HPDE6-E6E7 (cell line): ENCODE measurements around the gene CERS4.
A peak's percentile ranks its signal among the peaks of the same experiment; 100 is the strongest.
"Not testable (repeated sequence)": the region's sequence is repeated elsewhere in the genome, so short reads cannot be mapped to it uniquely, and the experiment has no call there.

ENCODE experiments used
- DNase-seq: peaks from one replicate; pipeline ENCODE4 v3.0.0; 2011; ENCODE audit warnings: missing footprints; ENCODE audit errors: extremely low spot score

The CERS4 gene, protein sequence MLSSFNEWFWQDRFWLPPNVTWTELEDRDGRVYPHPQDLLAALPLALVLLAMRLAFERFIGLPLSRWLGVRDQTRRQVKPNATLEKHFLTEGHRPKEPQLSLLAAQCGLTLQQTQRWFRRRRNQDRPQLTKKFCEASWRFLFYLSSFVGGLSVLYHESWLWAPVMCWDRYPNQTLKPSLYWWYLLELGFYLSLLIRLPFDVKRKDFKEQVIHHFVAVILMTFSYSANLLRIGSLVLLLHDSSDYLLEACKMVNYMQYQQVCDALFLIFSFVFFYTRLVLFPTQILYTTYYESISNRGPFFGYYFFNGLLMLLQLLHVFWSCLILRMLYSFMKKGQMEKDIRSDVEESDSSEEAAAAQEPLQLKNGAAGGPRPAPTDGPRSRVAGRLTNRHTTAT

DNA sequence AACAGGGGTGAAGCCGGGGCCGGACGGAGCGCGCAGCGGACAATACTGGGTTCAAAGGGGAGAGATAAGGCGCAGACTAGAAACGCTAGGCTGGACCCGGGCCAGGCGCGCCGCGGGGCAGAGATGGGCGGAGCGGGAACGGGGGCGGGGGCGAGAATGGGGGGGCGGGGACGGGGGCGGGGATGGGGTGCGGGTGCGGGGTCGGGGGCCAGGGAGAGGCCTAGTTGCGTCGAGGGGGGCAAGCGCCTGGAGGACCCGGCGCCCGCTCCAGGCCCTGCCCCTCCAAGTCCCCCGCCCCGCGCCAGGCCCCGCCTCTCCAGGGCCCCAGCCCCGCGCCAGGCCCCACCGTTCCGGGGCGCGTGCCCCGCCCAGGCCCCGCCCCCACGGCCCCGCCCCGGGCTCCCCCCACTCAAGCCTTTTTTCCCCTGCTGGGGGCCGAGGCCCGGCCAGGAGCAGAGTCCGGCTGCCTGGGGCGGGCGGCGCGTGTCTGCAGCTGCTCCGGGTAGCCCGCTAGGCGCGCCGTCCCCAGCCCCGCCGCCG lies at the start of gene CERS4:
Gene CERS4 (plus strand): TSS at position 449 of the 540 bp plus-strand sequence. CDS start 41,707 bp downstream, outside the sequence.
- no peak for DNase-seq

DNA sequence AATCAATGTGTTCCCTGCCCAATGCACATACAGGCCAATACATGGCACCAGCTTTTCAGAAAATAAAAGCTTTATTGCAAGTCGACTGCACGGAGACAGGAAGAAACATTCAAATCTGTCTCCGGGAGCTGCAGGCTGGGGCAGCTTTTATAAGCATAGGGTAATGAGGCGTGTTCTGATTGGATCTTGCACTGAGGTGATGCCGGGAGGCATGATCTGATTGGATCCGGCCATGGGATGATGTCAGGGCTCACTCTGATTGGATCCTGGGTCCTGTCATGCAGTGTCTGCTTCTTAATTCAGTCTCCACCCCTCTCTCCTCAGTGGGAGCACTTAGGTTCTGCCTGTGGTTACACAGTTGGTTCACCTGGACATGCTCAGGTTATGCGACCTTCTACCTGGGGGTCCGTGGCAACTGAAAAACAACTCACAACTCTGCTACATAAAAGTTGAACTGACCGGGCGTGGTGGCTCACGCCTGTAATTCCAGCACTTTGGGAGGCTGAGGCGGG lies 48.0 kb upstream of the CERS4 start:
- DNase-seq, result no peak

DNA sequence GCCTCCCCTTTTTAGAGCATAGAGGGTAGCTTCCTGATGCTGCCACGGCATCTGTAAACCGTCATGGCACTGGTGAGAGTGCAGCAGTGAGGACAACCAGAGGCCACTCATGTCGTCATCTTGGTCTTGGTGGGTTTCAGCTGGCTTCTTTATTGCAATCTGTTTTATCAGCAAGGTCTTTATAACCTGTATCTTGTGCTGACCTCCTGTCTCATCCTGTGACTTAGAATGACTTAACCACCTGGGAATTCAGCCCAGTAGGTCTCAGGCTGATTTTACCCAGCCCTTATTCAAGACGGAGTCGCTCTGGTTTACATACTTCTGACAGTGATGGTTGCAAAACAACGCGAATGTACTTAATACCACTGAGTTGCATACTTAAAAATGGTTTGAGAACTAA lies 45.4 kb upstream of the CERS4 start:
- no peak for DNase-seq

DNA sequence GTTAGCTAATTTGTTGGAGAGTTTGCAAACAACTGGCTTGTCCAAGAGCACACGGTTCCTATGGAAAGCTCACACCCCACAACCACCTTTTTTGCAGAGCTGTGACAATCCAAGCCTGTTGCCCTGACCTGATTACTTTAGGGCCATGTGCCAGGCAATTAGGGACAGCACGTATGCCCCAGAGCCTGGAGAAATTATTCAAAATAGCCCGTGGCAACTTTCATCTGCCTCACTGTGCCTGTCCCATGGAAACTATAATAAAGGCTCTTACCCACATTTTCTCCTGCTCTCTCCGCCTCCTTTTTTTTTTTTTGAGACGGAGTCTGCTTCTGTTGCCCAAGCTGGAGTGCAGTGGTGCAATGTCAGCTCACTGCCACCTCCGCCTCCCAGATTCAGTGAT lies 41.2 kb upstream of the CERS4 start:
- no peak for DNase-seq

GRCh38 chr19:8168537-8168936 lies 40.6 kb upstream of the CERS4 start:
- no peak for DNase-seq

DNA sequence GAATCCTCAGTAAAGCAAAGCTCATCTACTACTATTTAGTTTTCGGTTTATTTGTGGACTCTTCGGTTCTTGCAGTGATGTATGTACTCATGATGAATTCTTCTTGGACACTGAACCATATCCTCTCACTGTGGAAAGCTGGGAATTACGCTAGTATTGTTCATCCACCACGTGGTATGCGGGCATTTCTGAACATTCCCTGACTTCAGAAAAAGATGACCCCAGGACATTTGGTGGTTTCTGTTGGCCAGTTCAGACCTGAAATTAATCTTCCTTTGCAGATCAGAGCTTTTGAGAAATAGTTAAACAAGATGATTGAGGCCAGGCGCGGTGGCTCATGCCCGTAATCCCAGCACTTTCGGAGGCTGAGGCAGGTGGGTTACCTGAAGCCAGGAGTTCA lies 34.5 kb upstream of the CERS4 start:
- DNase-seq, result peak; percentile 42

DNA sequence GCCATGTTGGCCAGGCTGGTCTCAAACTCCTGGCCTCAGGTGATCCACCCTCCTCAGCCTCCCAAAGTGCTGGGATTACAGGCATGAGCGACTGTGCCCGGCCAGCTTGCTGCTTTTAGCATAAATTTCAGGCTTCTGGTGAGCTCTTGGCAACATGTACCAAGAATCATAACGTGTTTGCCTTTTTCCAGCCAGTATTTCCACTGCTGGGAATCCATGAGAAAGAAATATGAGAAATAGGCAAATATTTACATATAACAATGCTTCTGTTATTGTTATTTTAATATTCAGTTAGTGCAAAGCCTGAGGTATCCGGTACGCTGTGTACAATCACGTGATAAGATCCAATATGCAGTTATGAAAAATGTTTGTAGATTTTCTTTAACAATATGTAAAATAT lies 29.2 kb upstream of the CERS4 start:
- DNase-seq, result no peak

DNA sequence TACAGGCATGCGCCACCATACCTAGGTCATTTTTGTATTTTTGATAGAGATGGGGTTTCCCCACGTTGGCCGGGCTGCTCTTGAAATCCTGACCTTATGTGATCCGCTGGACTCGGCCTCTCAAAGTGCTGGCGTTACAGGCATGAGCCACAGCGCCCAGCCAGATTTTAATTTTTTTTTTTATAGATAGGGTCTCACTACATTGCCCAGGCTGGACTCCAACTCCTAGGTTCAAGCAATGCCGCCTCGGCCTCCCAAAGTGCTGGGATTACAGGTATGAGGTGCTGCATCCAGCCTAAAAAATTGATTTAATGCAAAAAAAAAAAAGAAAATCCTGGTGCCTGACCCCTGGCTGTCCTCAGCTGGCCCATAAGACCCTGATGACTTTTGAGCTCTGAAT lies 24.9 kb upstream of the CERS4 start:
- no peak for DNase-seq

DNA sequence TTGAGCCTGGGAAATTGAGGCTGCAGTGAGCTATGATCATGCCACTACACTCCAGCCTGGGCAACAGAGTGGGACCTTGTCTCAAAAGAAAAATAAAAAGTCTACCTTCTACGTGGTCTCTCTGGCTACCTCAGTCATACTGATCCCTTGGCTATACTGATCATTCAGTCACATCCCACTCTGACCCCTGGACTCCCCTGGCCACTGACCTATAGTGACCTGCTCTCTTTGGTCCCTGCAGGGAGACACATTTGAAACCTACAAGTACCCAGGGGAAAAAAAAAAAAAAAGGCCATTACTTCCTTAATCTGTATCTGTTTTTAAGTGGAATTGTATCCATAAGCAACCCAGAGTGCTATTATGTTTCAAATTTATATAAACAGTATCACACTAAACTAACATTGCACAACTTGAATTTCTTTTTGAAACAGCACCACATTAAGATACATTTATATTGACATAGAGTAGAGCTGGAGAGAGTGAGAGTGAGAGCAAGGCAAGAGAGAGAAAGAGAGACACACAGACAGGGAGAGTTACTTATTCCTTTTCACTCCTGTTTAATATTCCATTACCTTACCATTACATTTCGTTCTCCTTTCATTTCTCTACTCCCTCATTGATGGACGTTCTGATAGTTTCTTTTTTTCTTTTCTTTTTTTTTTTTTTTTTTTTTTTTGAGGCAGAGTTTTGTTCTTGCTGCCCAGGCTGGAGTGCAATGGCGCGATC lies 23.7 kb upstream of the CERS4 start:
- DNase-seq, result no peak

GRCh38 chr19:8192221-8192820 lies 16.8 kb upstream of the CERS4 start:
- DNase-seq, result no peak

DNA sequence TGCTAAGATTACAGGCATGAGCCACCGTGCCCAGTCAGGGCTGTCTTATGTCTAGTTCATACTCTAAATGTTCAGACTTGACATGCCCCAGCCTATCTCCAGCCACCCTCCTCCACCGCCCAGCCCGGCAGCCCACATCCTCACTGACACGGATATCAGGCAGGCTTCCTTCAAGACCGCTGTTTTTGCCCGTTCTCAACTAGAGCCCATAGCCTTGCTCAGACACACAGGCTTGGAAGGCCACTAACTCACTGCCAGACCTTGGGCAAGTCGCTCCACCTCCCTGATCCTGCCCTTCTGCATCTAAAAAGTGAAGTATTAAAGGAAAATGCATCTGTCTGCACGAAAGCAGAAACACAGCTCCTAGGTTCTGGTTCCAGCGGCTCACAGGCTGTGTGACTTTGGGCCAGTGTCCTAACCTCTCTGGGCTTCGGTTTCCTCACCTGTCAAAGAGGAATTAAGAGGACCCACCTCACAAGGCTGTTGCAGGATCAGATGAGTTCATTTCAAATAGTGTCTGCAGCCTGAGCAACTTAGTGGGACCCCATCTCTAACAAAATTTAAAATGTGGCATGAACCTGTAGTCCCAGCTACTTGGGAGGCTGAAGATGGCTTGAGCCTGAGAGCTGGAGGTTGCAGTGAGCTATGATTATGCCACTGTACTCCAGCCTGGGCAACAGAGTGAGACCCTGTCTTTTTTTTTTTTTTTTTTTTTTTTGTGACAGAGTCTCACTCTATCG lies 14.5 kb upstream of the CERS4 start:
- no peak for DNase-seq

- no peak for DNase-seq
Measured at GRCh38 chr19:8196271-8196927, 12.8 kb upstream of the CERS4 start.

GRCh38 chr19:8203288-8204120 lies 5.7 kb upstream of the CERS4 start:
- not testable (repeated sequence) for DNase-seq

DNA sequence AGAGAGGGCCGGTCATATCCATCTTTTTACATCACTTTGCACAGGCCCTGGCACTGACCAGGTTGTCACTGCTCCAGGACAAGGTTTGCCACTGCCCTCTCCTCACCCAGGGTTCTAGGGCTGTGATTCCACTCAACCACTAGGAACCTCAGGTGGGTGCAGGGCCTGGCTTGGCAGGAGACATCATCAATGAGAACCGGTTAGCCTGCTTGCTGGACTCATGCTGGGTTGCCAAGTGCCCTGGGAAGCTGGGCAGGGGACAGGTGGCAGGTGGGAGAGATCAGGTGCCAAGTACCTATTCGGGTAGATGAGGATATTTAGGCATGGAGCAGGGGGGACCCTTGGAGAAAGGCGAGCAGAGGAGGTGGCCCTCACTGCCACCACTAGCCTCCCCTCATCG lies 4.2 kb upstream of the CERS4 start:
- no peak for DNase-seq

GRCh38 chr19:8206147-8207087 lies 2.8 kb upstream of the CERS4 start:
- no peak for DNase-seq

GRCh38 chr19:8207326-8207725 lies 1.8 kb upstream of the CERS4 start:
- DNase-seq, result not testable (repeated sequence)

GRCh38 chr19:8208119-8208921 lies 850 bp upstream of the CERS4 start:
- no peak for DNase-seq
